Measurements from ENCODE around the gene DGKZ.
"Not testable (repeated sequence)": the region's sequence is repeated elsewhere in the genome, so short reads cannot be mapped to it uniquely, and the experiment has no call there.

DGKZ gene

GRCh38 chr11:46377831-46378230, 30.6 kb downstream of the DGKZ start:
- TF ChIP-seq POLR2A (IDR thresholded peaks at IDR 0.05; ENCODE audit: extremely low read depth, insufficient read length): no peak
- TF ChIP-seq MYC (IDR thresholded peaks at IDR 0.05; ENCODE audit: low read depth, low read length): no peak
- H3K4me3 ChIP-seq (ENCODE audit: low read depth, low read length): no peak overlapping the region
- no peak for DNase-seq (ENCODE audit: low read depth)

- H3K4me3 ChIP-seq (ENCODE audit: low read depth, low read length): no peak overlapping the region
- DNase-seq (ENCODE audit: low read depth): no peak
- TF ChIP-seq MYC (IDR thresholded peaks at IDR 0.05; ENCODE audit: low read depth, low read length) (no peak), POLR2A (IDR thresholded peaks at IDR 0.05; ENCODE audit: extremely low read depth, insufficient read length) (no peak), CTCF (IDR thresholded peaks at IDR 0.05; ENCODE audit: low read depth, low read length) (no peak), MAX (IDR thresholded peaks at IDR 0.05; ENCODE audit: low read depth, low read length) (no peak)
These were observed 31.0 kb downstream of the DGKZ start for GRCh38 chr11:46378296-46378695.

DNA sequence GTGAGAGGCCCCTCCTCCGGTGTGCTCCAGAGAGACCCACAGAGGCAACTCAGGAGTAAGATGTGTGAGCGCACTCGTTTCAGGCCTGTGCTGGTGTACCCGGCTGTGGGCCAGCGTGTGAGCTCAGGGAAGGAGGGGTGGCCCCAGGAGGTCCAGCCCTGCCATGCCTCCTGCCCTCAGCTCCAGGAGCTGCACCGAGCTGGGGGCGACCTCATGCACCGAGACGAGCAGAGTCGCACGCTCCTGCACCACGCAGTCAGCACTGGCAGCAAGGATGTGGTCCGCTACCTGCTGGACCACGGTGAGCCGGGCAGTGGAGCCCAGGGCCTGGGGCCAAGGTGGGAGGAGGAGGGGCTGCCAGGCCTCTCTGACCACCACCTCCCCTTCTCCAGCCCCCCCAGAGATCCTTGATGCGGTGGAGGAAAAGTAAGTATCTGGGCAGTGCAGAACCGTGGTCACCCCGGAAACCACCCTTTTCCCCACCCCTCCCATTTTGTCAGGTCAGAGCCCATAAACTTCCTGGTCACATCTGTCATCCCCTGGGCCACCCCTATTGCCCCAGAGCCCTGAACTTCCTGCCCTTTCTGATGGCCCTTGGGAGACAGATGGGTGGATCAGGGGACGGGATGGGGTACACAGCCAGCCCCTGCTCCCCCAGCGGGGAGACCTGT, 31.7 kb downstream of the DGKZ start:
- TF ChIP-seq MYC (IDR thresholded peaks at IDR 0.05; ENCODE audit: low read depth, low read length) (no peak), MAX (IDR thresholded peaks at IDR 0.05; ENCODE audit: low read depth, low read length) (no peak), CTCF (IDR thresholded peaks at IDR 0.05; ENCODE audit: low read depth, low read length) (no peak), POLR2A (IDR thresholded peaks at IDR 0.05; ENCODE audit: extremely low read depth, insufficient read length) (no peak)
- H3K4me3 ChIP-seq (ENCODE audit: low read depth, low read length): no peak overlapping the region

DNA sequence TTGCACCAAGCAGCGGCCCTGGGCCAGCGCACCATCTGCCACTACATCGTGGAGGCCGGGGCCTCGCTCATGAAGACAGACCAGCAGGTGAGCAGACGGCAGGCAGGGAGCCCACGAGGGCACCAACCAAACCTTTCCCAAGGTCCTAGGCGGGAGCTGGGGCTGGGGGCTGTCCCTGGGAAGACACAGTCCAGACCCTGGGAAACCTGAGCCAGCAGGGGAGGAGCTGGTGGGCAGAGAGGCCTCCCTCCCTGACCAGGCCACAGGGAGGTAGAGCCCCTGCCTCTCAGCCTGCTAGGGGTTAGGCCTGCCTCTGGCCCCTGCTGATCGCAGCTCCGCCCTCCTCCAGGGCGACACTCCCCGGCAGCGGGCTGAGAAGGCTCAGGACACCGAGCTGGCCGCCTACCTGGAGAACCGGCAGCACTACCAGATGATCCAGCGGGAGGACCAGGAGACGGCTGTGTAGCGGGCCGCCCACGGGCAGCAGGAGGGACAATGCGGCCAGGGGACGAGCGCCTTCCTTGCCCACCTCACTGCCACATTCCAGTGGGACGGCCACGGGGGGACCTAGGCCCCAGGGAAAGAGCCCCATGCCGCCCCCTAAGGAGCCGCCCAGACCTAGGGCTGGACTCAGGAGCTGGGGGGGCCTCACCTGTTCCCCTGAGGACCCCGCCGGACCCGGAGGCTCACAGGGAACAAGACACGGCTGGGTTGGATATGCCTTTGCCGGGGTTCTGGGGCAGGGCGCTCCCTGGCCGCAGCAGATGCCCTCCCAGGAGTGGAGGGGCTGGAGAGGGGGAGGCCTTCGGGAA, 32.4 kb downstream of the DGKZ start:
- H3K4me3 ChIP-seq (ENCODE audit: low read depth, low read length): not testable (repeated sequence)
- peak; percentile 28 for DNase-seq (ENCODE audit: low read depth)

More for the DNA sequence above, 31.7 kb downstream of the DGKZ start:
- DNase-seq (ENCODE audit: low read depth): peak; percentile 41

DNA sequence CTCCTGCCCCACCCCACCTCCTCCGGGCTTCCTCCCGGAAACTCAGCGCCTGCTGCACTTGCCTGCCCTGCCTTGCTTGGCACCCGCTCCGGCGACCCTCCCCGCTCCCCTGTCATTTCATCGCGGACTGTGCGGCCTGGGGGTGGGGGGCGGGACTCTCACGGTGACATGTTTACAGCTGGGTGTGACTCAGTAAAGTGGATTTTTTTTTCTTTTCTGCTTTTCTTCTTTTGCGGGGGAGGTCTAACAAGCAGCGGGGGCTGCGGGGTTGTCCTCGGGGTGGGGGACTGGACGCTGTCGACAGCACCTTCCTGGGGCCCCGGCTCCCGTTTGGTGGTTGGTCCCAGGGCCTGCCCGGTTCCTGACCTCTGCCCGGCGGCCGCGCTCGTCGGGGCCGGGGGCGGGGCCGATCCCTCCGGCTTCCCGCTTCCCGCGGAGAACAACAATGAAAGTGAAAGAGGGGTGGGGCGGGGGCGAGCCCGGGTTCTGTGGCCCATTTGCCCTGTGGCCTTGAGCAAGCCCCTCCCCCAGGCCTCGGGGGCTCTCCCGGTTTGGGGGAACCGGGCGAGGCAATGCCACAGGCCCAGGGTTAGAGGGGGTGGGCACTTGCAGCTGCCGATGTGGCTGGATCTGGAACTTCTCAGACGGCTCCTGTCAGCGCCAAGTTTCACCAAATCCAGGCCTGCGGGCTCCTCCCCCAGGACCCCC, 33.2 kb downstream of the DGKZ start:
- TF ChIP-seq CTCF (IDR thresholded peaks at IDR 0.05; ENCODE audit: low read depth, low read length) (no peak), MAX (IDR thresholded peaks at IDR 0.05; ENCODE audit: low read depth, low read length) (no peak), POLR2A (IDR thresholded peaks at IDR 0.05; ENCODE audit: extremely low read depth, insufficient read length) (no peak), MYC (IDR thresholded peaks at IDR 0.05; ENCODE audit: low read depth, low read length) (no peak)
- H3K4me3 ChIP-seq (ENCODE audit: low read depth, low read length): peak overlapping the region; percentile 25
- DNase-seq (ENCODE audit: low read depth): peak; percentile 75

- H3K4me3 ChIP-seq (ENCODE audit: low read depth, low read length): peak within 1 kb of the TSS; percentile 25
- peak; percentile 16 for DNase-seq (ENCODE audit: low read depth)
- TF ChIP-seq MYC (IDR thresholded peaks at IDR 0.05; ENCODE audit: low read depth, low read length): no peak
- TF ChIP-seq CTCF (IDR thresholded peaks at IDR 0.05; ENCODE audit: low read depth, low read length): no peak
- TF ChIP-seq MAX (IDR thresholded peaks at IDR 0.05; ENCODE audit: low read depth, low read length): no peak
- TF ChIP-seq POLR2A (IDR thresholded peaks at IDR 0.05; ENCODE audit: extremely low read depth, insufficient read length): no peak
These were observed 34.0 kb downstream of the DGKZ start, which contains the start of gene MDK for GRCh38 chr11:46381048-46381818. TSS of gene MDK (plus strand) at chr11:46381669. CDS start at chr11:46382058, 389 bp downstream.
